Ramos (cell line): ENCODE data around the gene MSANTD2.

Experiments
- in situ Hi-C: fragments of 300-500 bp; cut with MboI; formaldehyde crosslinking; loops from one replicate; pipeline ENCODE4 v1.14.3; 2022; ENCODE audit warnings: low sequenced_read_pairs; ENCODE audit not compliant: unreplicated experiment

MSANTD2 gene

DNA sequence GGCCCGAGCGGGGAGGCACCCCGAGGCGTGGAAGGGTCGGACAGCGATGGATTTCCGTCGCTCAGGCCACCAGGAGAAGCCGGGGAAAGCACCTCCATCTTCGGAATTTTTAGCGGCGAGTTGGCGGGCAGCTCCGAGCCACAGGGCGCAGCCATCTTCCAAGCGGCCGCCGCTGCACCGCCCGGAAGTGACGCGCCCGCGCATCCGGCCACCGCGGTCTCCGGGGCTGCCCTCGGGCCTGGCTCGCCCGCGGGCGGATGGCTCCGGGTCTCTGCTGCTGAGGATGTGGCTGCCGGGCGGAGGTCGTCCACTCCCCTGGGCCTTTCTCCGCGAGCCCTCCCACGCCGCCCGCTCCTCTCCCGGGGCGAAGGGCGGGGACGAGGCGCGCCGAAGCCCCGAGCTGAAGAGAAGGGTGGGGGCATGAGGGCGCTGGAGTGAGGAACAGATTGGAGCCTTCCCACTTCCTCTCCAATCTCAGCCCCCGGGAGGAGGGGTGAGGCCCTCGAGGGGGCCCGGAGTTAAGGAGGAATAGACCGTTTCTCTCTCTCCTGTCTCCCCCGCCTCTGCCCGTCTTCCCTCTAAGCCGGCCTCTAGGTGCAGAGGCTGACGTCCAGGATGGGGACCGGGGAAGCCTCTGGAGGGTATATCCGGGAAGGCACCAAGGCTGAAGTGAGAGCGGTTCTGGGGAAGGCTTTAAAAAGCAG is at the start of gene MSANTD2:
Gene MSANTD2 (minus strand): TSS at position 181 of the 704 bp plus-strand sequence. CDS start 26 bp downstream, at position 155.
- in situ Hi-C loops, result no loop called here

DNA sequence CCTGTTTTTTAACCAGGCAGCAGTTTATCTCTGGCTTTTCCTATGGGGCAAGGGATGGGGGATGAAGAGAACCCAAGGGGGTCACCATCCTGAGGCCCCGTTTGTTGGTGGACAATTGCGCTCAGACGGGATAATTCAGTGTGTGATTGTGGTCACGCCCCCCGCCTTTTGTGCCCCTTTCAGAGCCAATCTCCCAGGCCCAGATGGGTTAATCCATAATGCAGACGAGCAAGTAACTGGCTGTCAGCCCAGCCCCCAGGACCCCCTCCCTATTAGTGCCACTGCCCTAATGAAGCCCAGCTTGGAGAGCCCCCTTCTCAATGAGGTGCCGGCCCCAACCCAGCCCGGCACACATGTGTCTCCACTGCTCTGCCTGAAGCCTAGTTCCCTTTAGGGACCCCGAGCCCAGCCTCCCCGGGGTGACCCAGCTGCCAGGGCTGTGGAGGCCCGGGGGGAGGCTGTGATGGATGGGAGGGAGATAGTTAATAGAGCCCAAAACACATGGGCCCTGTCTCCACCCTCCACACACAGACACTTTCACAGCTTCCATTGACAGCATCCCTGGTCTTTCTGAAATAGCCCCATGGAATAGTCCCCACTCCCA is 46.0 kb upstream of the MSANTD2 start:
- in situ Hi-C loops, result loop anchor here (25.0 kb wide), 1 partner anchor 434 kb away; the partner anchor contains the start of gene OR8B4

DNA sequence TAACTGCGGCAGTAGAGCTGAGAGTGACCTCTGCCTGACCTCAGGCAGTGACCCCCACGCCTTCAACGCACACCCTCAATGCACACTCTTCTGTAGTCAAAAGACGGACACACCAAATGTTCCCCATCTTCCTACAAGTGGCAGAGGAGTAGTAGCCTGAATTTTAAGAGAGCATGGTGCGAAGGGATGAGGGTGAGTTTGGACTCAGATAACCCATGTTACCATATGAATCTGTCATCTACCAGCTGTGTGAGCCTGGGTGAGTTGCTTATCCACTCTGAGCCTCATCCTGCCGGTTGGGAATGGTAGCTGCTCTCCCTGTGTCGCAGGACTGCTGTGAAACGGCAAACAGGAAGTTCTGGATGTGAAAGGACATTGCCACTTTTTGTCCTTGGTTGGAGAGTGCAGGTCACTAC is 44.5 kb upstream of the MSANTD2 start:
- in situ Hi-C loops, result loop anchor here (25.0 kb wide), 1 partner anchor 432 kb away; the partner anchor contains the start of gene OR8B4

DNA sequence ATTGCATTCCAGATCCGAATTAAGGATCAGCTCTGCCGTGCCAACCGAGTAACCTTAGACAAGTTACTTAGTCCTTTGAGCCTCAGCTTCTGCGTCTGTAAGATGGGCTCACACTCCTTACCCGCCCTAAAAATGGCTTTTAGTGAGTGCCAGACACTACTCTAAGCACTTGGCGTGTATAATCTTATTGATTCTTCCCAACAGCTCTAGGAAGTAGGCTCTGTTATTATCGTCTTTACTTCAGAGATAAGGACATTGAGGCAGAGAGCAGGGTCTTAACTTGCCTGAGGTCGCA is 43.4 kb upstream of the MSANTD2 start:
- in situ Hi-C loops, result loop anchor here (25.0 kb wide), 1 partner anchor 431 kb away; the partner anchor contains the start of gene OR8B4

DNA sequence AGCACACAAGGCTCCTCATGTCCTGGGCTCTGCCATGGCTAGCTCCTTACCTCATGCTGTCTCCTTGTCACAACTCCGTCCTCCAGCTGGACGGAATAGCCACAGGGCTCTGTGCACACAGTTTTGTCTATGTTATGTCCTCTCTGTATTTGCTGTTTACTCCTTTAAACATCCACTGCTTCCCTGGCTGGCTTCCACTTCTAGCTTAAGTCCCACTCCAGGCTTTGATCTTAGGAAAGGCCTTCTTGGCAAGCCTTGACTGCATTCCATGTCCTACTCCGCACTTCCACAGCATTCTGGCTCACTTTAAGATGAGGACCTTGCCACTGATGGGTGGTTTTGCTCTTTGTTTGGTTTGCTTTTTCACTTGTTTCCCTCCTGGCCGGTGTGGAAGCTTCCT is 42.1 kb upstream of the MSANTD2 start:
- in situ Hi-C loops, result loop anchor here (25.0 kb wide), 1 partner anchor 430 kb away; the partner anchor contains the start of gene OR8B4

DNA sequence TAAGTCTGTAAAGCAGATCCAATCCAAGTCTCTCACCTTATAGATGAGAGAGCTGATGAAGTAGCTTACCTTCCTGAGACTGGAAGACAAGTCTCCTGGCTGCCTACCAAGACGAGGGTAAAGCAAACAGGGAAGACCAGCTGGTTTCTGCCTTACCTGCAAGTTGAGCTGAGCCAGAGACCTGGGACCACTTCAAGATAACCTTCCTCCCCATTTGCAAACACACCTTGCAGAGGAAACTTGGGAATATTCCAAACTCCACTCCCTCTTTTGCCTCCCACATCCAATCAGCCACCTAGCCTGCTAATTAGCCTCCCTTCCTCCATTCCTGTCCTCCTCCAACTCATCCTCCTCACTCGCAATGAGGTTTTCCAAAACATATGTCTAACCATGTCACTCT is 41.6 kb upstream of the MSANTD2 start:
- in situ Hi-C loops, result loop anchor here (25.0 kb wide), 1 partner anchor 430 kb away; the partner anchor contains the start of gene OR8B4

DNA sequence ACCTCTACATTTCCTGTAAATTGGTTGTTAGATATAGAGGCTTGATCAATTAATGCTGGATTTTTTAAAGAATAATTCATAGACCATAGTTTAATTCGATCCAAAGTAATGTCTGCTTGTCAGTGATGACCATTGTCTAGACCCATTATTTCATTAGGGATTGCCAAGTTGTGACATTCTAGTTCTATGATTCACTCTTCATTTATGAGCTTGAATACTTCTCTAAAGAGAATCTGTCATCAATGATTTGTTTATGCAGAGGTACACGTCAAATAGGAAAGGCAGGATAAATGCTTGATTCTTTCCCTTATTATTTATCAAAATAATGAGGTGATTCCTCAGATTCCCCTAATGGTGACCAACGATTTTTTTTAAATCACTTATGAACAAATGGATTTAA is 41.0 kb upstream of the MSANTD2 start:
- in situ Hi-C loops, result loop anchor here (25.0 kb wide), 1 partner anchor 429 kb away; the partner anchor contains the start of gene OR8B4

DNA sequence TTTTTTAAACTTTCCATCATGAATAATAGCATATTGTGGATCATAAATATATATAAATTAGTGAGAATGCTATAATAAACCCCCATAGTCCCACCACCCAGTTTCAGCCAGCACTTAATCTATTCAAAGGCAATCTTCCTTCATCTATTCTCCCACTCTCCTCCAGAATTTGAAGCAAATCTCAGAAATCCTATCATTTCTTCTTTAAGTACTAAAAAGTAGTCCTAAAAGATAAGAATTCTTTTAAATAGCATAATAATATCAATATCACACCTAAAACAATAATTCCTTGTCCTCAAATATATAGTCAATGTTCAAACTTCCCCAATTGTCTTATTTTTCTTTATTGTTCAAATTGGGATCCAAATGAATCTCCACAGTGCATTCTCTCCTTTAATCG is 40.5 kb upstream of the MSANTD2 start:
- in situ Hi-C loops, result loop anchor here (25.0 kb wide), 1 partner anchor 428 kb away; the partner anchor contains the start of gene OR8B4

DNA sequence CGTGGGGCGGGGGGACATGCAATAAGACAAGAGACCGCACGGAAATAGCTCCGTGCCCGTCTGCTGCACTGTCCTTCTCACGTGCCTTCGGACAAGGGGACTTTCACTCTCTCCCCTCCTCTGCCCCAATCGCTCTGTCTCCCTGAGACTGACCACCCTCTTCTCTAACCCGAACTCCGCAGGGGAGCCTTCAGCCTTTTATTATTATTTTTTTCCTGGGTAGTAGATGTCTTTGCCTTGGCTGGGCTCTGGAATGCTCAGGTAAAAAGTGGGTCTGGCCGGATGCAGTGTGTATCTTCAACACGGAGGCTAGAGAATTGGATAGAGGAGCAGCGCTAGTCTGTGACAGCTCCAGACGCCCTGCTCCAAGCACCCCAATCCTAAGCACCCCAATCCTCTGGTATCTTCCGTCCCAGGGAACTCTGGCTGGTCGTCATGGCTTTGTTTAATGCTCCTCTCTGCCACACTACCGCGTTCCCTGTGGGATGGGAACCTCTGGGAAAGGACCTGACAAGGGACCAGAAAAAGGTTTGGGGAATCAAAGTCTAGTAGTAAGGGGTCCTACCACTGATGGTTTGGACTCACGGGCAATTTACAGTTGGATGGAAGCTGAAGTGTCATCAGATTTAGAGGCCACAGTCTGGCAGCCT is 39.9 kb upstream of the MSANTD2 start:
- in situ Hi-C loops, result loop anchor here (10.0 to 25.0 kb wide), 2 partner anchors 185 to 428 kb away; partner anchors contain the start of gene OR8B4

DNA sequence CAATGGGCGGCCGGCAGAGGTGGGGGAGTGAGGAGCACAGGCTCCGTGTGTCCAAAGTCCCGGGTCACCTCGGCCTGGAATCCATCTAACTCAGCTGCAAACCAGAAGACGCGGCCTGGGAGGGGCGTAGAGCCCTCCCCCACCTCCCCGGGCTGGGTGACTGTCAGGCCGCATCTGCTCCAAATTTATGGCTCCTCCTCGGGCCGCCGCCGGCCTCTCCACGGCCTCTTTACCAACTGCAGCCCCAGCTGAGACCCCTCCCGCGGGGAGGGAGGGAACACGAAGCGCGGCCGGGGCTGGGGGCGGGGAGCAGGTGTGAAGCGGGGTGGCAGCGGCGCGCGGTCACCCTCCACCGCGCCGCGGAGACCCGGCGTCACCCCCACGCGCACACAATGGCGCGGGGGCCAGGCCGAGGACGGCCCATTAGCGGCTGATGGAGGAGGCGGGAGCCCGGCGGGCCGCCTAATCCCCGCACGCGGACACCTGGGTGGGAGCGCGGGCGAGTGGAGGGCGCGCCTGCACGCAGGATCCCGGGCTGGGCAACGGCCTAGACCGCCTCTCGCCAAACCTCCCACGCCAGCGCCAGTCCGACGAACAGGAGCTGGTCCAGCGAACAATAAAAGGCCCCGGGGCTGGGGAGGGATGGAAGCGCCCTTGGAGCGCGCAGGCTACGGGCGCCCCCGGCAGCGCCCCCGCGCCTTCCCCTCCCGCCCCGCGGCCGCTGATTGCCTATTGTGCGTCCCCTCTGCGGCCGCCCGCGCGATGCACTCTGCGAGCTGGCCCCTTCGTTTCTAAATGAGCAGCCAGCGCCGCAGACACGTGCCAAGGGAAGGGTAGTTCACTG is 39.1 kb upstream of the MSANTD2 start:
- in situ Hi-C loops, result loop anchor here (10.0 to 25.0 kb wide), 2 partner anchors 185 to 427 kb away; partner anchors contain the start of gene OR8B4

DNA sequence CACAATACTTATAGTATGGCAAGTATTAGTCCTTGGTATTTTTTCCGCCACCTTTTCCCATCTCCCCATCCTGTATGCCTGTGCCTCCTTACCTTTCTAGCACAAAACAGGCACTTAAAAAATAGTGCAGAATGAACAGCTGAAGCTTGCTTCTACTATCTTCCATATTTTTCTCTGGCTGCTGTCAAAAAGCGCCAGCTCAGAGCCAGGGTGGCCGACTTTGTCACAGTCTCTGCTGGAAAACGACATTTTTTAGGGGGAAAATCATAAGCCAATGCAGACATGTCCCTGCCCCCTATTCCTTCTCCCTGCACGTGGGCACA is 38.6 kb upstream of the MSANTD2 start:
- in situ Hi-C loops, result loop anchor here (10.0 to 25.0 kb wide), 2 partner anchors 184 to 426 kb away; partner anchors contain the start of gene OR8B4

DNA sequence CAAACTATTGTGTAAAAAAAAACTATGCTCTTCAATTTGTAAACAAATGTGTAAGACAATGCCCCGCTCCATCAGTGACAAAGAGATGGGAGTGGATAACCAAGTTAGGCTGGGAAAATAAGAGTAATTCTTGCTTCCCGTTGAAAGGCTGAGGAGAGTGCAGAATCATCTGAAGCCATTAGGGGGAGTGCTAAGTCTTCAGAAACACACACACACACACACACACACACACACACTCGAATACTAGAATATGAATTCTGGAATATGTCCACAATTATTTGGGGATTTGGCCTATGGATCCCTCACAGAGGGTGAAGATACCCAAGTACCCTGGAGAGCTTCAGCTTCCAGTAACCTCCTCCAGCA is 37.3 kb upstream of the MSANTD2 start:
- in situ Hi-C loops, result loop anchor here (10.0 to 25.0 kb wide), 2 partner anchors 183 to 425 kb away; partner anchors contain the start of gene OR8B4

DNA sequence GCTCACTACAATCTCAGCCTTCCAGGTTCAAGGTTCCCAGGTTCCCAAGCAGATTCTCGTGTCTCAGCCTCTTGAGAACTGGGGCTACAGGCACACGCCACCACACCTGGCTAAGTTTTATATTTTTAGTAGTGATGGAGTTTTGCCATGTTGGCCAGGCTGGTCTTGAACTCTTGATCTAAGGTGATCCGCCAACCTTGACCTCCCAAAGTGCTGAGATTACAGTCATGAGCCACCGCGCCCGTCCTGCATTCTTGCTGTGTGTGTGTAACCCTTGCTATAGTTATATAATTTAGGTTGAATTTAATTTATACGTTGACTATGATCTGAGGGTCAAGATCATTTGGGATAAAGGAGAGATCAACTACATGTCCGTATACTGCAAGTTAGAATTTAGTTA is 35.7 kb upstream of the MSANTD2 start:
- in situ Hi-C loops, result loop anchor here (10.0 to 25.0 kb wide), 2 partner anchors 181 to 424 kb away; partner anchors contain the start of gene OR8B4

DNA sequence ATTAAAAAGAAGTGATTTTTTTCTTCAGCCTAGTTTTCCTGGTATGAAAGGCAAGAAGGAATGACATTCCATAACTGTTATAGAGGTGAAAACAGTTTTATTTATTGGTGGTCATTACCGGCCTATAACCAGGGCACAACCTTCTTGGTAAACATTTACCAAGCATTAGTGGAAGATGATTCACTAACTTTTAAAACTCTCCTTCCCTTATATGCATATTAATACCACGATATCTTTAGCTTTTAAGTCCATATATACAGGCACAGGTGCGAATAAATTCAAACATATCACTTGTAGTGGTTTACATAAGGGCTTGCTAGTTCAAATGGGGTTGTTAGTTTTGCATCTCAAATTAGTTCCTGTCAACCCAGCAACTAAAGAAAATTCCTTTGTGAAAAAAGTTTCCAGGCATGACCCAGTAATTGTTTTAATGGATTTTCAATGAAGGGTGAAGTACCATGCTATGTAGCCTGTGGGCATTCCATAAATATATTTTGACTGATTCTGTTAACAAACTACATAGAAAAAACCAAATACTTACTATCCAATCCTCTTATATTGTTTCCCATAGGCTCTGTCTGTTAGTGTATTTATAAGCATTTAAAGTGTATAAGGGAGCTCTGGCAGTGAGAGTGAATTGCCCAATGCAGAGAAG is 34.4 kb upstream of the MSANTD2 start:
- in situ Hi-C loops, result loop anchor here (10.0 to 25.0 kb wide), 2 partner anchors 180 to 422 kb away; partner anchors contain the start of gene OR8B4

DNA sequence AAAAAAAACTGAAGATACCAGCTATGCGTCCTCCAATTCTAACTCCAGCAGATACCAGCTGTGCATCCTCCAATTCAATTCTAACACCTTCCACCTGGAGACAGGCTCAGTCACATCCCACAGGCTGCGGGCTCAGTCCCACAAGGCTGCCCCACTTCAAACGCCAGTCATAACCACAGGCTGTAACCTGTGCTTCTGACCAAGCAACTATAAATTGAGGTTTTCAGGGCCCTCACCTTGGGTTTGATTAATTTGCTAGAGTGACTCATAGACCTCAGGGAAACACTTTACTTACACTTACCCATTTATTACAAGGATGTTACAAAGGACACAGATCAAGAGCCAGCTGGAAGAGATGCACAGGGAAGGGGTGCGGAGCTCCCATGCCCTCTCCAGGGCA is 32.4 kb upstream of the MSANTD2 start:
- in situ Hi-C loops, result loop anchor here (10.0 to 25.0 kb wide), 2 partner anchors 178 to 420 kb away; partner anchors contain the start of gene OR8B4

DNA sequence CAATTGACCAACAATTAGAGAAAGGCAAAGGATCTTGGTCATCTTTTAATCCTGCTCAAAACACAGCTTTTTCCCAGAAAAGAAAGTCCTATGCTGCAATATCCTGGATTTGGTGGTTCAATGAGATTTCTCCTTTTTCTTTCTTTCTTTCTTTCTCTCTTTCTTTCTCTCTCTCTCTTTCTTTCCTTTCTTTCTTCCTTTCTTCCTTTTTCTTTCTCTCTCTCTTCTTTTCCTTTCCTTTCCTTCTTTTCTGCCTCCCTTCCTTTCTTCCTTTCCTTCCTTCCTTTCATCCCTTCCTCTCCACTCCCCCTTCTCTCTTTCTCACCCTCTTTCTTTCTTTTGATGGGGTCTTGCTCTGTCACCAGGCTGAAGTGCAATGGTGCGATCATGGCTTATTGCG is 31.7 kb upstream of the MSANTD2 start:
- in situ Hi-C loops, result loop anchor here (10.0 to 25.0 kb wide), 2 partner anchors 177 to 420 kb away; partner anchors contain the start of gene OR8B4

DNA sequence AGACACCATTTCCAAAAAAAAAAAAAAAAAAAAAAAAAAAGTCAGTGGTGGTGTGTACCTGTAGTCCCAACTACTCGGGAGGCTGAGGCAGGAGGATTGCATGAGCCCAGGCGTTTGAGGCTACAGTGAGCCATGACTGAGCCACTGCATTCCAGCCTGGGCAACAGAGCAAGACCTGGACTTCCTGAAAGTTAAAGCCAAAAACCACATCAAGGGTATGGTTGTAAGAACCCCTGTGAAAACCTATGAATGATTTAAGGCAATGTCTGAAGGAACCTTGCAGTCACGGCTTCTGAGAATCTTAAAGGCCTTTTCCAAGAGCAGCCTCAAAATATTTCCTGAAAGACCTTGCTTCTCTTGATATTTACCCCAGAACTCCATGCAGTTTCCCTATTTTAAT is 30.5 kb upstream of the MSANTD2 start:
- in situ Hi-C loops, result loop anchor here (10.0 to 25.0 kb wide), 2 partner anchors 176 to 418 kb away; partner anchors contain the start of gene OR8B4

DNA sequence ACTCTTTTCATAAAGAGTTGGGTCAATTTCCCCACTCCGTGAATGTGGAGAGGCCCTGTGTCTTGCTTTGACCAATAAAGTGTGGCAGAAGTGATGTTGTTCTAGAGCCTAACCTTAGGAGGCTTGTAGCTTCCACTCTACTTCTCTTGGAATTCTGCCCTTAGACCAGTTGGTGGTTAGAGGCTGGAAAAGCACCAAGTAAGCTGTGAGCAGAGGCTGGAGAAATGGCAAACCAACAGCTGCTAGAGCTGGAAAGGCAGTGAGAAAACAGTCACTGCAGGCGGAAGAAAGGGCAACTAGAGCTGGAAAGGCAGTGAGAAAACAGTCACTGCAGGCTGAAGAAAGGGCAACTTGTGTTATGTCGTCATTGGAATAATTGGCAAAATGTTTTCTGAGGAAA is 29.8 kb upstream of the MSANTD2 start:
- in situ Hi-C loops, result loop anchor here (10.0 to 25.0 kb wide), 2 partner anchors 175 to 418 kb away; partner anchors contain the start of gene OR8B4

DNA sequence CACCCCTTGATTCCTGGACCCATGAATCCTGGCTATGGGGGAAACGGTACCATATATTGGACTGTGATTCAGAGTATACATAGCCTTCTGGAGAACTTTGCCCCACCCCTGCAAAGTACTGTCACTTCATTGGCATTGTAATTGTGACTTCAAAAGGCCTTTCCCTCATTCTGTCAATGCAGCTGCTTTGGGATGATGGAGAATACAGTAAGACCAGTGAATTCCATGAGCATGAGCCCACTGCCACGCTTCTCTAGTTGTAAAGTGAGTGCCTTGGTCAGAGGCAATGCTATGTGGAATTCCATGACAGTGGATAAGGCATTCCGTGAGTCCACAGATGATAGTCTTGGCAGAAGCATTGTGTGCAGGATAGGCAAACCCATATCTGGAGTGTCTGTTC is 25.7 kb upstream of the MSANTD2 start:
- in situ Hi-C loops, result loop anchor here (25.0 kb wide), 1 partner anchor 414 kb away; the partner anchor contains the start of gene OR8B4
